Memory B cell (primary cell): ENCODE measurements around the gene HESX1.

Experiments used
- ATAC-seq: fragments of 150-1000 bp; cut with Tn5 transposase; 2 replicates; pipeline ENCODE4 v1.10.0; 2021; ENCODE audit warnings: low read depth, mild to moderate bottlenecking, moderate library complexity
- DNase-seq, 2 donors: peaks; one replicate each; pipeline ENCODE4 v3.0.0; 2022; ENCODE audit warnings: low spot score in 2 of 2
- H3K27ac Mint-ChIP-seq: one replicate; pipeline ENCODE4 v1.8.0; 2022; ENCODE audit warnings: mild to moderate bottlenecking, moderate library complexity, mixed read lengths
- H3K27me3 Mint-ChIP-seq: one replicate; pipeline ENCODE4 v1.8.0; 2022; ENCODE audit warnings: mixed read lengths
- H3K36me3 Mint-ChIP-seq: one replicate; pipeline ENCODE4 v1.8.0; 2022; ENCODE audit warnings: mild to moderate bottlenecking, mixed read lengths
- H3K4me1 Mint-ChIP-seq: one replicate; pipeline ENCODE4 v1.8.0; 2022; ENCODE audit warnings: mixed read lengths
- H3K4me3 Mint-ChIP-seq: one replicate; pipeline ENCODE4 v1.8.0; 2022; ENCODE audit warnings: mild to moderate bottlenecking, moderate library complexity, mixed read lengths
- H3K9me3 Mint-ChIP-seq: one replicate; pipeline ENCODE4 v1.8.0; 2022; ENCODE audit warnings: mixed read lengths

Gene HESX1

GRCh38 chr3:57199895-57200297, at the start of gene HESX1:
HESX1 (minus strand) TSS chr3:57199978; CDS start chr3:57199918, 60 bp downstream.
- no peaks in the 10 kb centered on the region for H3K4me1 Mint-ChIP-seq
- no peaks in the 10 kb centered on the region for H3K36me3 Mint-ChIP-seq
- H3K9me3 Mint-ChIP-seq = no peaks in the 10 kb centered on the region
- ATAC-seq = no peak
- H3K27me3 Mint-ChIP-seq = peaks cover 1% of the 10 kb centered on the region
- DNase-seq = no peak
- H3K4me3 Mint-ChIP-seq = no peak within 1 kb of the TSS
- H3K27ac Mint-ChIP-seq = no peak within 1 kb of the TSS

- no peaks in the 10 kb centered on the region for H3K9me3 Mint-ChIP-seq
- no peaks in the 10 kb centered on the region for H3K27me3 Mint-ChIP-seq
- DNase-seq (no peak), ATAC-seq (no peak)
- H3K27ac Mint-ChIP-seq = peak overlapping the region; percentile 9
- no peak overlapping the region for H3K4me3 Mint-ChIP-seq
- H3K4me1 Mint-ChIP-seq = no peaks in the 10 kb centered on the region
- H3K36me3 Mint-ChIP-seq = peaks cover 43% of the 10 kb centered on the region
These were observed 45.2 kb upstream of the HESX1 start for GRCh38 chr3:57244946-57245345.

- H3K27me3 Mint-ChIP-seq = no peaks in the 10 kb centered on the region
- peak overlapping the region; percentile 97 for H3K27ac Mint-ChIP-seq
- H3K9me3 Mint-ChIP-seq = no peaks in the 10 kb centered on the region
- ATAC-seq (peak; percentile 92), DNase-seq (peak in 1 of 2 donors; percentile 40)
- H3K36me3 Mint-ChIP-seq = peaks cover 16% of the 10 kb centered on the region
- peaks cover 11% of the 10 kb centered on the region for H3K4me1 Mint-ChIP-seq
- H3K4me3 Mint-ChIP-seq = peak overlapping the region; percentile 67
These were observed 35.1 kb upstream of the HESX1 start for GRCh38 chr3:57234613-57235575.

GRCh38 chr3:57233799-57234198, 34.0 kb upstream of the HESX1 start:
- Mint-ChIP-seq H3K9me3 (no peaks in the 10 kb centered on the region), H3K4me1 (peaks cover 14% of the 10 kb centered on the region), H3K27ac (peak overlapping the region; percentile 50), H3K27me3 (no peaks in the 10 kb centered on the region), H3K36me3 (peaks cover 10% of the 10 kb centered on the region), H3K4me3 (no peak overlapping the region)
- no peak for DNase-seq
- no peak for ATAC-seq

GRCh38 chr3:57230006-57230405, 30.2 kb upstream of the HESX1 start:
- DNase-seq (no peak), ATAC-seq (no peak)
- Mint-ChIP-seq H3K4me3 (no peak overlapping the region), H3K9me3 (no peaks in the 10 kb centered on the region), H3K4me1 (peaks cover 15% of the 10 kb centered on the region), H3K36me3 (no peaks in the 10 kb centered on the region), H3K27ac (no peak overlapping the region), H3K27me3 (no peaks in the 10 kb centered on the region)

- ATAC-seq (peak; percentile 44), DNase-seq (peak in 1 of 2 donors; percentile 30)
- H3K36me3 Mint-ChIP-seq = no peaks in the 10 kb centered on the region
- peaks cover 12% of the 10 kb centered on the region for H3K4me1 Mint-ChIP-seq
- no peaks in the 10 kb centered on the region for H3K9me3 Mint-ChIP-seq
- peak overlapping the region; percentile 94 for H3K4me3 Mint-ChIP-seq
- H3K27me3 Mint-ChIP-seq = no peaks in the 10 kb centered on the region
- H3K27ac Mint-ChIP-seq = peak overlapping the region; percentile 82
These were observed 28.4 kb upstream of the HESX1 start for GRCh38 chr3:57227930-57228751.

GRCh38 chr3:57227204-57227929, 27.6 kb upstream of the HESX1 start, which contains the start of gene APPL1:
APPL1 (plus strand) TSS chr3:57227729; CDS start chr3:57227884, 155 bp downstream.
- ATAC-seq (peak; percentile 89), DNase-seq (peak; percentile 83 to 92)
- H3K4me3 Mint-ChIP-seq = peak within 1 kb of the TSS; percentile 94
- no peaks in the 10 kb centered on the region for H3K27me3 Mint-ChIP-seq
- H3K4me1 Mint-ChIP-seq = peaks cover 12% of the 10 kb centered on the region
- no peaks in the 10 kb centered on the region for H3K36me3 Mint-ChIP-seq
- H3K9me3 Mint-ChIP-seq = no peaks in the 10 kb centered on the region
- H3K27ac Mint-ChIP-seq = peak within 1 kb of the TSS; percentile 82

GRCh38 chr3:57226176-57226575, 26.4 kb upstream of the HESX1 start:
- Mint-ChIP-seq H3K9me3 (no peaks in the 10 kb centered on the region), H3K27ac (no peak overlapping the region), H3K36me3 (no peaks in the 10 kb centered on the region), H3K4me1 (peaks cover 12% of the 10 kb centered on the region), H3K4me3 (peak overlapping the region; percentile 18), H3K27me3 (no peaks in the 10 kb centered on the region)
- DNase-seq (no peak), ATAC-seq (no peak)

- no peak overlapping the region for H3K4me3 Mint-ChIP-seq
- H3K27me3 Mint-ChIP-seq = no peaks in the 10 kb centered on the region
- ATAC-seq (no peak), DNase-seq (no peak)
- H3K4me1 Mint-ChIP-seq = peaks cover 9% of the 10 kb centered on the region
- no peaks in the 10 kb centered on the region for H3K9me3 Mint-ChIP-seq
- no peak overlapping the region for H3K27ac Mint-ChIP-seq
- H3K36me3 Mint-ChIP-seq = no peaks in the 10 kb centered on the region
These were observed 25.1 kb upstream of the HESX1 start for GRCh38 chr3:57224856-57225255.

GRCh38 chr3:57221883-57222282, 22.1 kb upstream of the HESX1 start:
- DNase-seq (no peak), ATAC-seq (no peak)
- Mint-ChIP-seq H3K36me3 (no peaks in the 10 kb centered on the region), H3K9me3 (no peaks in the 10 kb centered on the region), H3K4me3 (no peak overlapping the region), H3K27me3 (no peaks in the 10 kb centered on the region), H3K4me1 (peaks cover 6% of the 10 kb centered on the region), H3K27ac (no peak overlapping the region)

GRCh38 chr3:57206423-57206822, 6.6 kb upstream of the HESX1 start:
- DNase-seq (no peak), ATAC-seq (no peak)
- no peaks in the 10 kb centered on the region for H3K36me3 Mint-ChIP-seq
- H3K4me3 Mint-ChIP-seq = no peak overlapping the region
- no peak overlapping the region for H3K27ac Mint-ChIP-seq
- no peaks in the 10 kb centered on the region for H3K4me1 Mint-ChIP-seq
- H3K9me3 Mint-ChIP-seq = no peaks in the 10 kb centered on the region
- H3K27me3 Mint-ChIP-seq = no peaks in the 10 kb centered on the region

- no peak overlapping the region for H3K27ac Mint-ChIP-seq
- no peak overlapping the region for H3K4me3 Mint-ChIP-seq
- H3K9me3 Mint-ChIP-seq = no peaks in the 10 kb centered on the region
- peaks cover 4% of the 10 kb centered on the region for H3K4me1 Mint-ChIP-seq
- DNase-seq (no peak), ATAC-seq (no peak)
- H3K27me3 Mint-ChIP-seq = peaks cover 3% of the 10 kb centered on the region
- H3K36me3 Mint-ChIP-seq = no peaks in the 10 kb centered on the region
These were observed 5.1 kb downstream of the HESX1 start for GRCh38 chr3:57194641-57195040.

GRCh38 chr3:57192028-57192427, 7.8 kb downstream of the HESX1 start:
- Mint-ChIP-seq H3K27ac (no peak overlapping the region), H3K4me1 (peaks cover 4% of the 10 kb centered on the region), H3K36me3 (no peaks in the 10 kb centered on the region), H3K9me3 (no peaks in the 10 kb centered on the region), H3K4me3 (no peak overlapping the region), H3K27me3 (peaks cover 3% of the 10 kb centered on the region)
- ATAC-seq = peak; percentile 38
- DNase-seq = no peak
